Neuronal stem cell (in vitro differentiated cells): ENCODE data around the gene TTC28.

ENCODE experiments used
- DNase-seq: peaks from one replicate; pipeline ENCODE4 v3.0.0-alpha.2; 2013; ENCODE audit warnings: low spot score
- H2AFZ ChIP-seq: one replicate; pipeline ENCODE4 v1.6.1; 2013; ENCODE audit warnings: mild to moderate bottlenecking, low read length, inconsistent platforms
- H2AK5ac ChIP-seq: 2 replicates; pipeline ENCODE4 v1.6.1; 2013; ENCODE audit warnings: low read depth, mild to moderate bottlenecking, inconsistent platforms, low read length, moderate library complexity, mixed read lengths
- H2BK120ac ChIP-seq: 2 replicates; pipeline ENCODE4 v1.6.1; 2013; ENCODE audit warnings: low read depth, mild to moderate bottlenecking, inconsistent platforms, low read length, moderate library complexity, mixed read lengths
- H2BK12ac ChIP-seq: one replicate; pipeline ENCODE4 v1.6.1; 2013; ENCODE audit warnings: low read length, inconsistent platforms
- H2BK15ac ChIP-seq: 2 replicates; pipeline ENCODE4 v1.6.1; 2013; ENCODE audit warnings: mild to moderate bottlenecking, low read length, inconsistent platforms, mixed read lengths
- H2BK5ac ChIP-seq: one replicate; pipeline ENCODE4 v1.6.1; 2013; ENCODE audit warnings: inconsistent platforms, mild to moderate bottlenecking, low read length, moderate library complexity
- H3K14ac ChIP-seq: one replicate; pipeline ENCODE4 v1.6.1; 2013; ENCODE audit warnings: low read length, inconsistent platforms
- H3K18ac ChIP-seq: 2 replicates; pipeline ENCODE4 v1.6.1; 2013; ENCODE audit warnings: low read length, inconsistent platforms
- H3K23ac ChIP-seq: 2 replicates; pipeline ENCODE4 v1.6.1; 2013; ENCODE audit warnings: low read depth, mild to moderate bottlenecking, mixed read lengths, low read length, inconsistent platforms; ENCODE audit not compliant: poor library complexity
- H3K27ac ChIP-seq: replicated peaks from 3 replicates; pipeline ENCODE4 v1.5.1; 2013; ENCODE audit warnings: low read length, inconsistent platforms
- H3K27me3 ChIP-seq, 3 experiments: 2 replicates each; pipeline ENCODE4 v1.6.1; 2013; ENCODE audit warnings: low read length in 3 of 3, mild to moderate bottlenecking in 2 of 3, inconsistent platforms in 1 of 3, low read depth in 1 of 3, mixed read lengths in 1 of 3, moderate library complexity in 1 of 3; ENCODE audit not compliant: control insufficient read depth in 3 of 3, insufficient read depth in 3 of 3
- H3K36me3 ChIP-seq, 2 donors: replicated peaks in 1 of 2; 2 replicates each; pipeline ENCODE4 v1.6.1; 2013; ENCODE audit warnings: low read length in 2 of 2; ENCODE audit not compliant: control insufficient read depth in 2 of 2, insufficient read depth in 2 of 2
- H3K4ac ChIP-seq: 2 replicates; pipeline ENCODE4 v1.6.1; 2013; ENCODE audit warnings: inconsistent platforms, mild to moderate bottlenecking, low read length, moderate library complexity
- H3K4me1 ChIP-seq, 2 donors: 1 replicate in 1 of 2; 2 replicates in 1 of 2; pipeline ENCODE4 v1.6.1; 2013; ENCODE audit warnings: low read length in 2 of 2, low read depth in 1 of 2; ENCODE audit not compliant: control insufficient read depth in 2 of 2, insufficient read depth in 1 of 2
- H3K4me2 ChIP-seq: one replicate; pipeline ENCODE4 v1.6.1; 2013; ENCODE audit warnings: mild to moderate bottlenecking, low read length, inconsistent platforms; ENCODE audit not compliant: insufficient read depth, poor library complexity, severe bottlenecking
- H3K4me3 ChIP-seq, 2 donors: 2 replicates each; pipeline ENCODE4 v1.5.1; 2013; ENCODE audit warnings: low read length in 2 of 2, mild to moderate bottlenecking in 2 of 2, inconsistent platforms in 1 of 2, moderate library complexity in 1 of 2
- H3K79me1 ChIP-seq: one replicate; pipeline ENCODE4 v1.6.1; 2013; ENCODE audit warnings: low read depth, mild to moderate bottlenecking, inconsistent platforms, low read length, moderate library complexity
- H3K9ac ChIP-seq: one replicate; pipeline ENCODE4 v1.6.1; 2013; ENCODE audit warnings: mild to moderate bottlenecking, low read depth, low read length, inconsistent platforms; ENCODE audit not compliant: poor library complexity
- H3K9me3 ChIP-seq, 2 donors: replicated peaks in 1 of 2; 2 replicates each; pipeline versions ENCODE3 to v1.6.1; 2013; ENCODE audit warnings: low read length in 2 of 2, mild to moderate bottlenecking in 2 of 2, inconsistent platforms in 1 of 2, low read depth in 1 of 2, mixed read lengths in 1 of 2, moderate library complexity in 1 of 2; ENCODE audit not compliant: control insufficient read depth in 2 of 2, insufficient read depth in 1 of 2
- H4K8ac ChIP-seq: one replicate; pipeline ENCODE4 v1.6.1; 2013; ENCODE audit warnings: low read depth, mild to moderate bottlenecking, inconsistent platforms, low read length, moderate library complexity
- H4K91ac ChIP-seq: one replicate; pipeline ENCODE4 v1.6.1; 2013; ENCODE audit warnings: low read length, low read depth, mild to moderate bottlenecking, inconsistent platforms; ENCODE audit not compliant: poor library complexity
- WGBS, 2 donors: extraction: QIAGEN DNeasy Blood & Tissue Kit; methylation state at CpG; one replicate each; pipeline ENCODE4 v1.1.7; 2013; ENCODE audit warnings: missing lambda C conversion rate in 2 of 2, mixed read lengths in 1 of 2; ENCODE audit not compliant: insufficient read length in 2 of 2, insufficient replicate concordance in 1 of 2; ENCODE audit errors: extremely low coverage in 2 of 2; 5-methylcytosine and 5-hydroxymethylcytosine counted together

The TTC28 gene

GRCh38 chr22:27984723-27985122, 694.9 kb downstream of the TTC28 start:
- H3K36me3 ChIP-seq, result peaks cover 23 to 94% of the 10 kb centered on the region in 2 donors
- no peaks in the 10 kb centered on the region for H3K9me3 ChIP-seq
- no peak overlapping the region for H2BK12ac ChIP-seq
- no peak overlapping the region for H3K27ac ChIP-seq
- no peak overlapping the region for H2BK120ac ChIP-seq
- no peak overlapping the region for H3K9ac ChIP-seq
- no peak overlapping the region for H4K91ac ChIP-seq
- no peak overlapping the region for H3K23ac ChIP-seq
- H2AFZ ChIP-seq, result no peak overlapping the region
- no peaks in the 10 kb centered on the region for H3K27me3 ChIP-seq
- H4K8ac ChIP-seq, result no peak overlapping the region
- H3K4ac ChIP-seq, result no peak overlapping the region
- no peak overlapping the region for H3K4me3 ChIP-seq
- no peak overlapping the region for H2BK5ac ChIP-seq
- peaks cover 0 to 3% of the 10 kb centered on the region in 2 donors for H3K4me1 ChIP-seq
- no peak for DNase-seq
- H2BK15ac ChIP-seq, result no peak overlapping the region
- H3K18ac ChIP-seq, result no peak overlapping the region
- H3K4me2 ChIP-seq, result no peak overlapping the region
- no CpG with 5 or more reads among the region's 9 CpGs for WGBS, 2 donors
- H3K79me1 ChIP-seq, result no peaks in the 10 kb centered on the region
- no peak overlapping the region for H2AK5ac ChIP-seq
- H3K14ac ChIP-seq, result no peak overlapping the region

GRCh38 chr22:27984001-27984695, 695.5 kb downstream of the TTC28 start:
- Histone ChIP-seq H4K8ac (no peak overlapping the region), H3K23ac (no peak overlapping the region), H3K36me3 (peaks cover 23 to 94% of the 10 kb centered on the region in 2 donors), H3K4ac (no peak overlapping the region), H3K27ac (no peak overlapping the region), H2BK5ac (no peak overlapping the region), H3K9ac (no peak overlapping the region), H3K4me3 (no peak overlapping the region), H3K79me1 (no peaks in the 10 kb centered on the region), H3K4me2 (no peak overlapping the region), H3K14ac (no peak overlapping the region), H2AK5ac (no peak overlapping the region), H2AFZ (no peak overlapping the region), H3K18ac (no peak overlapping the region), H3K4me1 (peaks cover 0 to 3% of the 10 kb centered on the region in 2 donors), H2BK15ac (no peak overlapping the region), H3K27me3 (no peaks in the 10 kb centered on the region), H3K9me3 (no peaks in the 10 kb centered on the region), H2BK12ac (no peak overlapping the region), H2BK120ac (no peak overlapping the region), H4K91ac (no peak overlapping the region)
- DNase-seq, result no peak
- WGBS, 2 donors, result no CpG with 5 or more reads among the region's 10 CpGs

GRCh38 chr22:27983361-27983791, 696.3 kb downstream of the TTC28 start:
- no peaks in the 10 kb centered on the region for H3K9me3 ChIP-seq
- no peak overlapping the region for H2BK120ac ChIP-seq
- no peak overlapping the region for H3K23ac ChIP-seq
- peaks cover 23 to 93% of the 10 kb centered on the region in 2 donors for H3K36me3 ChIP-seq
- no peak overlapping the region for H3K9ac ChIP-seq
- no peak for DNase-seq
- H3K14ac ChIP-seq, result no peak overlapping the region
- H3K79me1 ChIP-seq, result no peaks in the 10 kb centered on the region
- H2AK5ac ChIP-seq, result no peak overlapping the region
- no peak overlapping the region for H2BK5ac ChIP-seq
- WGBS, 2 donors, result no CpG with 5 or more reads among the region's 15 CpGs
- H3K4me2 ChIP-seq, result no peak overlapping the region
- no peak overlapping the region for H4K91ac ChIP-seq
- H2BK15ac ChIP-seq, result no peak overlapping the region
- peaks cover 0 to 3% of the 10 kb centered on the region in 2 donors for H3K4me1 ChIP-seq
- no peak overlapping the region for H3K27ac ChIP-seq
- H4K8ac ChIP-seq, result no peak overlapping the region
- no peak overlapping the region for H2BK12ac ChIP-seq
- no peak overlapping the region for H3K18ac ChIP-seq
- no peak overlapping the region for H2AFZ ChIP-seq
- H3K4me3 ChIP-seq, result no peak overlapping the region
- no peak overlapping the region for H3K4ac ChIP-seq
- no peaks in the 10 kb centered on the region for H3K27me3 ChIP-seq

GRCh38 chr22:27982630-27983180, 696.9 kb downstream of the TTC28 start:
- peaks cover 0 to 3% of the 10 kb centered on the region in 2 donors for H3K4me1 ChIP-seq

More at GRCh38 chr22:27982630-27983180, 696.9 kb downstream of the TTC28 start:
- no peak overlapping the region for H3K4me3 ChIP-seq
- no CpG with 5 or more reads among the region's 20 CpGs for WGBS, 2 donors
- no peak overlapping the region for H3K4ac ChIP-seq
- no peak overlapping the region for H4K8ac ChIP-seq
- H2BK120ac ChIP-seq, result no peak overlapping the region
- no peaks in the 10 kb centered on the region for H3K27me3 ChIP-seq
- H2AK5ac ChIP-seq, result no peak overlapping the region
- H3K79me1 ChIP-seq, result peaks cover under 1% of the 10 kb centered on the region
- H3K27ac ChIP-seq, result no peak overlapping the region
- peak overlapping the region; percentile 48 for H4K91ac ChIP-seq
- no peak overlapping the region for H3K9ac ChIP-seq
- no peak overlapping the region for H3K18ac ChIP-seq
- H2BK12ac ChIP-seq, result no peak overlapping the region
- no peak overlapping the region for H3K23ac ChIP-seq
- H2BK15ac ChIP-seq, result no peak overlapping the region
- H3K9me3 ChIP-seq, result no peaks in the 10 kb centered on the region
- no peak for DNase-seq
- peaks cover 23 to 96% of the 10 kb centered on the region in 2 donors for H3K36me3 ChIP-seq
- H2AFZ ChIP-seq, result no peak overlapping the region
- peak overlapping the region; percentile 69 for H2BK5ac ChIP-seq
- no peak overlapping the region for H3K14ac ChIP-seq
- no peak overlapping the region for H3K4me2 ChIP-seq
